DND-41 (cell line): Measurements from ENCODE around the gene PMEPA1.

ENCODE experiments used
- EZH2 ChIP-seq: IDR thresholded peaks from 3 replicates; pipeline ENCODE4 v1.6.1; 2012; ENCODE audit warnings: borderline replicate concordance, low read depth, mild to moderate bottlenecking, moderate library complexity, low read length, inconsistent platforms; ENCODE audit not compliant: severe bottlenecking
- TF ChIP-seq, protein P1 (sequence below): IDR thresholded peaks from 2 replicates; pipeline ENCODE4 v1.5.1; 2012; ENCODE audit warnings: borderline replicate concordance, low read length, moderate library complexity, mild to moderate bottlenecking; ENCODE audit not compliant: poor library complexity, severe bottlenecking; ENCODE audit errors: extremely low read depth

DNA sequence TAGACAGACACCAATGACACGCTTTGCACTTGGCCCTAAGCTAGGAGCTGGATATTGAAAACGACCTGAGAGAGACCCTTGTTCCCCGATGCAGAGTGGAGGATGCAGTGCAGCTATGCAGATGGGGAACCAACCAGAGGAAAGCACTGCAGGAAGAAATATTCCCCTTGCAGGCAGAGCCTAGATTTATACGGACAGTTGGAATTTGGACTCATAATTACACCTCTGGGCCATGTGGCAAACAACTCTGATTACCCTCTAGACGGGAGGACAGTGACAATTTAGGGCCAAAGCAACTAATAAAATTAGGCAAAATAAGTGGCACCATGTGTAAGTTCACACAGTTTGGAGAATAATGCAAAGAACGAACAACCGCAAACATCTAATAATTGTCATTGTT, 12.3 kb downstream of the PMEPA1 start:
- TF ChIP-seq, protein P1, sequence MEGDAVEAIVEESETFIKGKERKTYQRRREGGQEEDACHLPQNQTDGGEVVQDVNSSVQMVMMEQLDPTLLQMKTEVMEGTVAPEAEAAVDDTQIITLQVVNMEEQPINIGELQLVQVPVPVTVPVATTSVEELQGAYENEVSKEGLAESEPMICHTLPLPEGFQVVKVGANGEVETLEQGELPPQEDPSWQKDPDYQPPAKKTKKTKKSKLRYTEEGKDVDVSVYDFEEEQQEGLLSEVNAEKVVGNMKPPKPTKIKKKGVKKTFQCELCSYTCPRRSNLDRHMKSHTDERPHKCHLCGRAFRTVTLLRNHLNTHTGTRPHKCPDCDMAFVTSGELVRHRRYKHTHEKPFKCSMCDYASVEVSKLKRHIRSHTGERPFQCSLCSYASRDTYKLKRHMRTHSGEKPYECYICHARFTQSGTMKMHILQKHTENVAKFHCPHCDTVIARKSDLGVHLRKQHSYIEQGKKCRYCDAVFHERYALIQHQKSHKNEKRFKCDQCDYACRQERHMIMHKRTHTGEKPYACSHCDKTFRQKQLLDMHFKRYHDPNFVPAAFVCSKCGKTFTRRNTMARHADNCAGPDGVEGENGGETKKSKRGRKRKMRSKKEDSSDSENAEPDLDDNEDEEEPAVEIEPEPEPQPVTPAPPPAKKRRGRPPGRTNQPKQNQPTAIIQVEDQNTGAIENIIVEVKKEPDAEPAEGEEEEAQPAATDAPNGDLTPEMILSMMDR: no peak
- no peak for TF ChIP-seq EZH2
